Measurements from ENCODE around the gene ACSBG1. TPM values are rescaled to one million over a fixed set of nuclear protein-coding genes. Genes with fewer than 3 reads are reported as not detected.

Gene ACSBG1
- total RNA-seq, 1 donor from 2014 or later = not detected

DNA sequence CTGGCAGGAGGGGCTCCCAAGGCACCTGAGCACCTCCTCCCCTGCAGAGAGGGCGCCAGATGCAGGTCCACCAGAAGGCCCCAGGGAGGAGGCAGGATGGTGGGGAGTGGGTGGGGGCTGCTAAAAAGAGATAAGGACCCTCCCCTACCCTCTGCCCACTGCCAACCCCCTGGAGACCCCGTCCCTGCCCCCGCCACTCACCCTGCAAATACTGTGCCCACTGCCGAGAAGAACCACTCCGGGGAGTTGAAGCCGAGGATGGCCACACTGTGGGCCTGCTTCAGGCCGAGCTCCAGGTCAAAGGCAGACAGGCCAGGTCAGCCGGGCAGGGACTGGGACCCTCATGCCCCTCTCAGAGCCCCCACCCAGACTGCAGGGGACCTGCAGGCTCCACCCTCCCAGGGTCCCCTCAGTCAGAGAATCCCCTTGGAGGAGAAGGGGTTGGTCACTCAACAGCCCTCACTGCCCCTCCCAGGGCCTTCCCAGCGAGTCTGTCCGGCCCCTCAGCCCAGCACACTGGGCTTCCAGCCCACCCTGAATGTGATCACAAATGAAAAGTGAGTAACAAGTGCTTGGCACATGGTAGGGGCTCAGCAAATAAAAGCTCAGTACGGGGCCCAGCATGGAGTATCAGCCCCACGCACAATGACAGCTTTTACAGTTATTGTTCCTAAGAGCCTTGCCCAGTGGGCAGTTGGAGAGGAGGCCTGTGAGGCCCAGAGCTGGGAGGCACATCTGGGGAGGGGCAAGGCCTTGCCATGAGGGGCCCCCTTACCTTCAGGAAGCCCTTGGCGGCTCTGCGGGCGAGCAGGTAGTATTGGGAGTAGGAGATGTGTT, 40.4 kb downstream of the ACSBG1 start:
- no peaks in the 10 kb centered on the region for H3K36me3 ChIP-seq (ENCODE audit: control insufficient read depth, insufficient read depth, low read length)
- H3K4me3 ChIP-seq (ENCODE audit: low read depth, low read length) = no peak overlapping the region
- no peak for DNase-seq (ENCODE audit: low read depth)
- H3K27me3 ChIP-seq (ENCODE audit: control insufficient read depth, insufficient read depth, low read length) = peaks cover 3% of the 10 kb centered on the region
- TF ChIP-seq, protein P1, sequence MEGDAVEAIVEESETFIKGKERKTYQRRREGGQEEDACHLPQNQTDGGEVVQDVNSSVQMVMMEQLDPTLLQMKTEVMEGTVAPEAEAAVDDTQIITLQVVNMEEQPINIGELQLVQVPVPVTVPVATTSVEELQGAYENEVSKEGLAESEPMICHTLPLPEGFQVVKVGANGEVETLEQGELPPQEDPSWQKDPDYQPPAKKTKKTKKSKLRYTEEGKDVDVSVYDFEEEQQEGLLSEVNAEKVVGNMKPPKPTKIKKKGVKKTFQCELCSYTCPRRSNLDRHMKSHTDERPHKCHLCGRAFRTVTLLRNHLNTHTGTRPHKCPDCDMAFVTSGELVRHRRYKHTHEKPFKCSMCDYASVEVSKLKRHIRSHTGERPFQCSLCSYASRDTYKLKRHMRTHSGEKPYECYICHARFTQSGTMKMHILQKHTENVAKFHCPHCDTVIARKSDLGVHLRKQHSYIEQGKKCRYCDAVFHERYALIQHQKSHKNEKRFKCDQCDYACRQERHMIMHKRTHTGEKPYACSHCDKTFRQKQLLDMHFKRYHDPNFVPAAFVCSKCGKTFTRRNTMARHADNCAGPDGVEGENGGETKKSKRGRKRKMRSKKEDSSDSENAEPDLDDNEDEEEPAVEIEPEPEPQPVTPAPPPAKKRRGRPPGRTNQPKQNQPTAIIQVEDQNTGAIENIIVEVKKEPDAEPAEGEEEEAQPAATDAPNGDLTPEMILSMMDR (IDR thresholded peaks at IDR 0.05; ENCODE audit: insufficient read depth, low read length, poor library complexity, severe bottlenecking) = no peak

GRCh38 chr15:78192826-78193594, 41.4 kb downstream of the ACSBG1 start:
- H3K4me3 ChIP-seq (ENCODE audit: low read depth, low read length) = no peak overlapping the region
- TF ChIP-seq, protein P1 (IDR thresholded peaks at IDR 0.05; ENCODE audit: insufficient read depth, low read length, poor library complexity, severe bottlenecking) = no peak

DNA sequence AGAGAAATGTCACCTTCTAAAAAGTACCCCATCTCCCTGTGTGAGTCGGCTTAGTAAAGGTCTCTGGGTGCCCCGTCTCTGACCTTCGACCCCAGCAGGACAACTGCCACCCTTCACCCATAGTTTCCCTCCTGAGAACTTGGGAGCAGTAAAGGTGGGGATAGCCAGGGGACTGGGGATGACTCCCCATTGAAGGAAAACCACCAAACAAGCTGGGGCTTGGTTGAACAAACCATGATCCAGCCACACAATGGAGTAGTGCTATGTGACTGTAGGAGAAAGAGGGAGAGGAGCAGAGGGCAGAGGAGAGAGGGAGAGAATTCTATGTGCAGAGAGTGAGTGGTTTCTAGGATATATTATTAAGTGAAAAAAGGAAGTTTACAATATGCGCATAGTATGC, 51.5 kb downstream of the ACSBG1 start:
- Histone ChIP-seq H3K27me3 (ENCODE audit: control insufficient read depth, insufficient read depth, low read length) (no peaks in the 10 kb centered on the region), H3K36me3 (ENCODE audit: control insufficient read depth, insufficient read depth, low read length) (no peaks in the 10 kb centered on the region), H3K4me3 (ENCODE audit: low read depth, low read length) (no peak overlapping the region)
- TF ChIP-seq, protein P1 (IDR thresholded peaks at IDR 0.05; ENCODE audit: insufficient read depth, low read length, poor library complexity, severe bottlenecking) = no peak
- no peak for DNase-seq (ENCODE audit: low read depth)

More at GRCh38 chr15:78192826-78193594, 41.4 kb downstream of the ACSBG1 start:
- no peak for DNase-seq (ENCODE audit: low read depth)
- H3K27me3 ChIP-seq (ENCODE audit: control insufficient read depth, insufficient read depth, low read length) = peaks cover 3% of the 10 kb centered on the region
- no peaks in the 10 kb centered on the region for H3K36me3 ChIP-seq (ENCODE audit: control insufficient read depth, insufficient read depth, low read length)

- Histone ChIP-seq H3K4me3 (ENCODE audit: low read depth, low read length) (no peak overlapping the region), H3K36me3 (ENCODE audit: control insufficient read depth, insufficient read depth, low read length) (no peaks in the 10 kb centered on the region), H3K27me3 (ENCODE audit: control insufficient read depth, insufficient read depth, low read length) (peaks cover 3% of the 10 kb centered on the region)
- TF ChIP-seq, protein P1 (IDR thresholded peaks at IDR 0.05; ENCODE audit: insufficient read depth, low read length, poor library complexity, severe bottlenecking) = no peak
- DNase-seq (ENCODE audit: low read depth) = no peak
Observed at GRCh38 chr15:78182336-78182700, 52.0 kb downstream of the ACSBG1 start.

- Histone ChIP-seq H3K36me3 (ENCODE audit: control insufficient read depth, insufficient read depth, low read length) (no peaks in the 10 kb centered on the region), H3K27me3 (ENCODE audit: control insufficient read depth, insufficient read depth, low read length) (peaks cover 5% of the 10 kb centered on the region), H3K4me3 (ENCODE audit: low read depth, low read length) (no peak overlapping the region)
- DNase-seq (ENCODE audit: low read depth) = no peak
- TF ChIP-seq, protein P1 (IDR thresholded peaks at IDR 0.05; ENCODE audit: insufficient read depth, low read length, poor library complexity, severe bottlenecking) = no peak
Observed at GRCh38 chr15:78179906-78180305, 54.5 kb downstream of the ACSBG1 start.

All from kidney epithelial cell (primary cell).